AG09319 (cell line): Measurements from ENCODE around the gene KRTAP4-16.
"Not testable (repeated sequence)": the region's sequence is repeated elsewhere in the genome, so short reads cannot be mapped to it uniquely, and the experiment has no call there.

ENCODE experiments used
- DNase-seq: peaks from one replicate; pipeline ENCODE4 v3.0.0-alpha.2; 2010; ENCODE audit warnings: low read depth; ENCODE audit errors: extremely low read depth
- CTCF ChIP-seq: IDR thresholded peaks from 2 replicates; pipeline ENCODE4 v1.5.1; 2011; ENCODE audit warnings: low read depth, mild to moderate bottlenecking, inconsistent platforms, low read length, moderate library complexity

Gene KRTAP4-16

GRCh38 chr17:41126412-41126811 lies 24.4 kb upstream of the KRTAP4-16 start:
- TF ChIP-seq CTCF = no peak
- no peak for DNase-seq

- DNase-seq = no peak
- no peak for TF ChIP-seq CTCF
Measured at GRCh38 chr17:41125064-41125463, 23.1 kb upstream of the KRTAP4-16 start.

DNA sequence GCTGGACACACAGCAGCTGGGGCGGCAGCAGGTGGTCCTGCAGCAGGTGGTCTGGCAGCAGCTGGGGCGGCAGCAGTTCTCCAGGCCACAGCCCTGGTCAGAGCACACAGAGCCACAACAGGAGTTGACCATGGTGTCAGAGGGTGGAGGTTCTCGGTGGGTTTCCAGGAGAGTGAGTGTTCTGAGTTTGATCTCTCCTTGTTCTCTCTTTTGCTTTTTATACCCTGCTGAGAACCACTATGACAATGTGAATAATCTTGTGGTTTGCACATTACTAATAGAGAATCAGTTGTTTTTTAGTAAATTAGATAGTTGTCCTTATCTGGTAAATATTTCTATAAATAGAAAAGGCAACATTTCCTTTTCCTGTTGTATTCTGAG lies 22.0 kb upstream of the KRTAP4-16 start, which contains the start of gene KRTAP4-12:
Gene KRTAP4-12, minus strand, starts transcription at position 192 of the 381 bp plus-strand sequence. Its CDS starts 60 bp downstream, at position 132.
- not testable (repeated sequence) for DNase-seq

DNA sequence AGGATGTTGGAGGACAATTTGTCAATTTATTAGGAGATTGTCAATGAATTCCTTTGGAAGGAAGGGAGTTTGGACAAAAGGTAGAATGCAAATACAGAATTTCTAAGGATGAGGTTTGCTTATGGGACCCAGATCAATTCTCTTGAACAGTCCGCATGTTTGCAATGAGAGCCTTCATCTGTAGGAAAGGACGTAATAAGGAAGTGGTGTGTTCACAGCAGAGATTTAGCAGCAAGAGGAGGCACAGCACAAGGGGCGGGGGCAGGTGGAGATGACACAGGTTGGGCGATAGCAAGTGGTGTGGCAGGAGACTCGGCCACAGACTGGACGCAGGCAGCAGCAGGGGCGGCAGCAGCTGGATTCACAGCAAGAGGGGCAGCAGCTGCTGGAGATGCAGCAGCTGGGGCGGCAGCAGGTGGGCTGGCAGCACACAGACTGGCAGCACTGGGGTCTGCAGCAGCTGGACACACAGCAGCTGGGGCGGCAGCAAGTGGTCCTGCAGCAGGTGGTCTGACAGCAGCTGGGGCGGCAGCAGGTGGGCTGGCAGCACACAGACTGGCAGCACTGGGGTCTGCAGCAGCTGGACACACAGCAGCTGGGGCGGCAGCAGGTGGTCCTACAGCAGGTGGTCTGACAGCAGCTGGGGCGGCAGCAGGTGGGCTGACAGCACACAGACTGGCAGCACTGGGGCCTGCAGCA lies 21.4 kb upstream of the KRTAP4-16 start:
- not testable (repeated sequence) for DNase-seq

DNA sequence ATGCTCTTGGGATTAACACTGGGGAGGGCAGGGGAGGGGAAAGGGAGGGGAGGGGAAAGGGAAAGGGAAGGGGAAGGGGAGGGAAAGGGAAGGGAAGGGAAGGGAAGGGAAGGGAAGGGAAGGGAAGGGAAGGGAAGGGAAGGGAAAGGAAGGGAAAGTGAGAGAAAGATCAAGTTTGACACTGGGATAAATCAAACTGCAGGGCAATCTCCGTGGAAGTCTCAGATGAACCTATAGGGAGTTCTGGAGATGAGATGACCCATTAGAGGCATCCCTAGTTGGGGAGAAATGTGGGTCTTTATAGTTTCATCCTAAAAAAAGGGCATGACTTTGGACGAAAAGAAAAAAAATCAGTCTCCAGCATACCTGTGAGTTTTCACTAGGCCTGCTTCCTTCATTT lies 19.7 kb upstream of the KRTAP4-16 start:
- no peak for TF ChIP-seq CTCF
- no peak for DNase-seq

DNA sequence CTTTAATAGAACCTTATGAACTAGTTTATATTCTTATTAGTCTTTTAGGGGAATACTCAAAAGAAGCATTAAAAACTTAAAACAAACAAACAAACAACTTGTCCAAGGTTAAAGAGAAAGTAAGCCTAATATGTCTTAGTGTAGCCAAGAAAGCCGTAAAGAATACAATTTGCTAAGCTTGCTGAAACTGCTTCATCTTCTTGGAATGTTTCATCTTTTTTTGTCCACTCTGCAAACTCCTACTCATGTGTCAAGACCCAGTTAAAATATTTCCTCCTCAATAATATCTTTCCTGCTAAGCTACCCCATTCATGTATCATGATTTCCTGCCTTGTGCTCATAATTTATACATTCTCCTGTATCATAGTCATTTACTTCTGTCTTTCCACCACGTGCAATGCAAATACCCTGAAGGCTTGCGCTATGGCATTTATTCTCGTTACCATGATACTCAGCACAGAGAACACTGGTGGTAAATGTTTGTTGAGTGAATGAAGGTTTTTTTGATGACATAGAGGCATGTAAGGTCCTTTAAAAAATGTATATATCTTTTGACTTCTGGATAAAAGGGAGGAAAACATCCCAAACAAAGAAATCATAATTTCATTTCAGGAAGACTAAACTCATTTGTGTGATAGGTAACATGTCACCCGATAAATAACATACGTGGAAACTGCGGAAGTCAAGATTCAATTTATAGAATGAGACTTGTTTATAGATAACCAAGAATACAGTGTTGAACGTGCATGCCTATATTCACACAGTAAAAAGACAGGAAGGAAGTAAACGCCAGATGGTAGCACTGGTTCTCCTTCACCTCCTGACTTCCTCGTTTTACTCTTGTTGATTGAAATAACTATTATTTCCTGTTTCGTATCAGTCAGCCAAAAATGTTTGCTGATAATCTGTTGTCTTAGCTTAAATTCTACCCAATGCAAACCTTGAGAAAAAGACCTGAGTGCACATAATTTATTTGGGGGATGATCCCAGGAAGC lies 18.0 kb upstream of the KRTAP4-16 start:
- not testable (repeated sequence) for DNase-seq

- DNase-seq = no peak
- TF ChIP-seq CTCF = no peak
Measured at GRCh38 chr17:41118721-41119120, 16.7 kb upstream of the KRTAP4-16 start.

GRCh38 chr17:41117846-41118386 lies 15.9 kb upstream of the KRTAP4-16 start, which contains the start of gene KRTAP4-11:
Gene KRTAP4-11, minus strand, starts transcription at chr17:41118373. Its CDS starts 58 bp downstream, at chr17:41118315.
- not testable (repeated sequence) for DNase-seq

DNA sequence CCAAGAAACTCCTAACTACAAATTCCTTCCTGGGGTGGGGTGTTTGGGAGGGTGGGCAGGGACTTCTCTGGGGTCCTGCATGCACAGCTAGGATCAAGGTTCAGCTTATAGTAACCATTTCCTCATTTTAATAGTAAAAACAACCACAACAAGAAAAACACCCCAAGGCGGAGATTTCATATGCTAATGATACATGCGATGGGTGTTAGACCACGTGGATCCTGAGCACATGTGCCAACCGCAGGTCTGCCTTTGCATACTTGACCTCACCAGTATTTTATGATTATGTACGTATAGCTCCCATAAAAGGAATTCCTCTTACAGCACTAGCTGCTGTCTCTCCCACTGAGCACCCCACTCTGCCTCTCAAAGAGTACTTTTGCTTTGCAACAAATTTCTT lies 14.3 kb upstream of the KRTAP4-16 start:
- no peak for DNase-seq
- no peak for TF ChIP-seq CTCF
